Gastroesophageal sphincter (tissue), 4 donors: ENCODE results near the gene CSAD. TPM values are rescaled to one million over a fixed set of nuclear protein-coding genes. Genes with fewer than 3 reads are reported as not detected.
"Not testable (repeated sequence)": the region's sequence is repeated elsewhere in the genome, so short reads cannot be mapped to it uniquely, and the experiment has no call there.

Source experiments
- ATAC-seq: fragments of 150-250 bp; one replicate; pipeline ENCODE4 v1.9.1; 2016; ENCODE audit warnings: mild to moderate bottlenecking, moderate library complexity
- H3K27ac ChIP-seq, 4 donors: fragments of 200-600 bp; sonication (generic) in 3 of 4; 1 replicate in 3 of 4; 2 replicates in 1 of 4; pipeline ENCODE4 v1.5.1; 2016 to 2019
- H3K27me3 ChIP-seq: fragments of 200-600 bp; sonication (generic); one replicate; pipeline ENCODE4 v1.5.1; 2019
- H3K36me3 ChIP-seq, 2 donors: fragments of 200-600 bp; sonication (generic); one replicate each; pipeline ENCODE4 v1.5.1; 2019; ENCODE audit warnings: control low read depth in 1 of 2
- H3K4me1 ChIP-seq, 3 donors: fragments of 200-600 bp; sonication (generic); 1 replicate in 2 of 3; 2 replicates in 1 of 3; pipeline ENCODE4 v1.5.1; 2016 to 2019; ENCODE audit warnings: control low read depth in 2 of 3
- H3K4me3 ChIP-seq, 2 donors: fragments of 200-600 bp; sonication (generic); one replicate each; pipeline ENCODE4 v1.5.1; 2019; ENCODE audit warnings: mild to moderate bottlenecking in 1 of 2, moderate library complexity in 1 of 2
- H3K9me3 ChIP-seq, 3 donors: fragments of 200-600 bp; sonication (generic); one replicate each; pipeline ENCODE4 v1.5.1; 2017 to 2019; ENCODE audit warnings: control low read depth in 2 of 3
- CTCF ChIP-seq, 4 experiments: fragments of 200-600 bp in 2 of 4; fragments of 450-650 bp in 2 of 4; sonication (generic) in 1 of 4; IDR thresholded peaks; one replicate each; pipeline ENCODE4 v1.5.1; 2017 to 2019; ENCODE audit warnings: antibody characterized with exemption in 4 of 4, mild to moderate bottlenecking in 2 of 4, moderate library complexity in 2 of 4
- EP300 ChIP-seq: sonication (generic); formaldehyde crosslinking; IDR thresholded peaks from one replicate; pipeline ENCODE4 v1.6.1; 2017; ENCODE audit warnings: antibody characterized with exemption, mild to moderate bottlenecking
- POLR2A ChIP-seq, 2 donors: fragments of 450-650 bp; IDR thresholded peaks; one replicate each; pipeline ENCODE4 v1.6.1; 2017; ENCODE audit warnings: antibody characterized with exemption in 2 of 2, mild to moderate bottlenecking in 2 of 2, moderate library complexity in 1 of 2
- POLR2AphosphoS5 ChIP-seq: sonication (generic); formaldehyde crosslinking; IDR thresholded peaks from one replicate; pipeline ENCODE4 v1.6.1; 2017; ENCODE audit warnings: antibody characterized with exemption
- WGBS, 2 donors: methylation state at CpG; one replicate each; pipeline ENCODE4 v1.1.5; 2018; ENCODE audit warnings: low coverage in 1 of 2; 5-methylcytosine and 5-hydroxymethylcytosine counted together
- total RNA-seq, 4 donors: library from RNA; depleted of rRNA; stranded (reverse); fragments of >200 nt; gene quantifications; one replicate each; pipeline ENCODE4 v1.1.0, GENCODE V29; 2016

Gene CSAD
- total RNA-seq, 4 donors from 2014 or later, result 11.3 to 47.5 (median 24.1) TPM

GRCh38 chr12:53170876-53171724, 9.6 kb downstream of the CSAD start:
- TF ChIP-seq CTCF (IDR thresholded peaks at IDR 0.05) (no peak), POLR2AphosphoS5 (no peak), POLR2A (IDR thresholded peaks at IDR 0.05) (no peak), EP300 (no peak)
- Histone ChIP-seq H3K27ac (peak overlapping the region in 1 of 4 donors; percentile 59), H3K4me1 (peaks cover 0 to 38% (median 3%) of the 10 kb centered on the region in 3 donors), H3K36me3 (peaks cover 0 to 59% of the 10 kb centered on the region in 2 donors), H3K27me3 (no peaks in the 10 kb centered on the region), H3K9me3 (no peaks in the 10 kb centered on the region), H3K4me3 (no peak overlapping the region)
- WGBS, 2 donors, result 76% methylated on average over 3 of the region's 14 CpGs; no CpG with 5 or more reads in 1 of the 2 donors
- ATAC-seq, result no peak

DNA sequence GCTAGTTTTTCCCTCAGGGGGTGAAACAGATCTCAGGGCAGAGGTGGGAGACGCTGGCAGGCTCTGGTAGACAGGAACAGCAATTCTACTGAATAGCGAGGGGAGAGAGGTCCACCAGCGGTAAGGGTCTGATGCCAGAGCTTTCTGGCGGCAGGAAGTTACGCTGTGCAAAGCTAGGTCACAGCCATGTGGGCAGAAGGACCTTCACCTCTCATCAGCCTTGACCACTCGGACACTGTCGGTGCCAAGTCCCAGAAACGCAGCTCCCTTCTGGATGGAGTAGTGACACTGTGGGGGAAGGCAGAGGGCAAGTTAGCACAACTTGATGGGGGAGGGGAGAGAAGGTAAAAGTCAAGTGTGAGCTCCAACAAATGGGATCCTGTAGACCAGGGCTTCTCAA, 10.5 kb downstream of the CSAD start:
- H3K4me1 ChIP-seq, result peaks cover 0 to 34% (median 3%) of the 10 kb centered on the region in 3 donors
- no peak overlapping the region for H3K27ac ChIP-seq
- no peak for TF ChIP-seq CTCF (IDR thresholded peaks at IDR 0.05)
- TF ChIP-seq POLR2AphosphoS5, result no peak
- no peak for TF ChIP-seq EP300
- TF ChIP-seq POLR2A (IDR thresholded peaks at IDR 0.05), result no peak
- peaks cover 0 to 68% of the 10 kb centered on the region in 2 donors for H3K36me3 ChIP-seq
- H3K9me3 ChIP-seq, result no peaks in the 10 kb centered on the region
- 83 to 97% methylated on average over 1 to 7 of the region's 8 CpGs for WGBS, 2 donors
- H3K4me3 ChIP-seq, result no peak overlapping the region
- no peaks in the 10 kb centered on the region for H3K27me3 ChIP-seq
- ATAC-seq, result no peak

DNA sequence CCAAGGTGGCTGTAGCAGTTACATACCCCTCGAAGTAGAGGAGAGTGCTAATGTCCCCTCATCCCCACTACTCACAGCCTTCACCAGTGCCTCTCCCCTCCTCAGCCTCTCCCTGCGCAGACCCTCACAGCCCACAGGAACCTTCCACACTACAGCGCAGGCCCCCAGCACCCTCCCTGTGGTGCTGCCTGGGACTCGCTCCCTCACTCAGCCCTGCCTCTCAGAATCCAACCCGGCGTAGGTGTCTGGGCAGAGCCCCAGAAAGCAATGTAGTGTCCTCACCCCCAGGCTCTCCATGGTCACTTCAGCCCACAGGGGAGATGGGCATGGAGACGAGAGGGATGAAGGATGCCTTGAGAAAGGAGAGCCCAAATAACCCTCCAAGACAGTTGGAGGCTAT, 11.1 kb downstream of the CSAD start:
- H3K27me3 ChIP-seq, result no peaks in the 10 kb centered on the region
- H3K27ac ChIP-seq, result no peak overlapping the region
- H3K36me3 ChIP-seq, result peaks cover 0 to 73% of the 10 kb centered on the region in 2 donors
- no peak for TF ChIP-seq EP300
- no peak for TF ChIP-seq POLR2AphosphoS5
- TF ChIP-seq POLR2A (IDR thresholded peaks at IDR 0.05), result no peak
- no peak for TF ChIP-seq CTCF (IDR thresholded peaks at IDR 0.05)
- ATAC-seq, result no peak
- H3K9me3 ChIP-seq, result no peaks in the 10 kb centered on the region
- H3K4me1 ChIP-seq, result peaks cover 0 to 28% (median 3%) of the 10 kb centered on the region in 3 donors
- no peak overlapping the region for H3K4me3 ChIP-seq
- WGBS, 2 donors, result 90 to 94% methylated on average over 2 to 4 of the region's 7 CpGs

DNA sequence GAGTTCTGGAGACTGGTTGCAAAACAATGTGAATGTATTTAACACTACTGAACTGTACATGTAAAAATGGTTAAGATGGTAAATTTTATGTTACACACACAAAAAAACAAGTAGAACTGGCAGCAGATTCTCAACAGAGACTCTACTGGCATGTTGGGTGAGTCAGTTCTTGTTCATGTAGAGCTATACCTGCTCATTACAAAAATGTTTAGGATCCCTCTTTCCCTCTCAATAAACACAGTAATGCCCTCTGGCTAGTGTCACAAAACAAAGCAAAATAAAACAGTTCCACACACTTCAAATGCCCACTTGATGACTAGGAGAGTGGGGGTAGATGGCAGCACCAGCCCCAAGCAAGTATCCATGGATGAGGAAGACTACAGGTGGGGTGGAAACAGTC, 13.9 kb downstream of the CSAD start:
- H3K36me3 ChIP-seq, result peaks cover 0 to 60% of the 10 kb centered on the region in 2 donors
- no peak overlapping the region for H3K27ac ChIP-seq
- no peaks in the 10 kb centered on the region for H3K27me3 ChIP-seq
- H3K4me3 ChIP-seq, result no peak overlapping the region
- no peak for ATAC-seq
- TF ChIP-seq POLR2A (IDR thresholded peaks at IDR 0.05), result no peak
- TF ChIP-seq CTCF (IDR thresholded peaks at IDR 0.05), result no peak
- no peak for TF ChIP-seq EP300
- no peak for TF ChIP-seq POLR2AphosphoS5
- H3K9me3 ChIP-seq, result no peaks in the 10 kb centered on the region
- H3K4me1 ChIP-seq, result peaks cover 0 to 9% (median 2%) of the 10 kb centered on the region in 3 donors

DNA sequence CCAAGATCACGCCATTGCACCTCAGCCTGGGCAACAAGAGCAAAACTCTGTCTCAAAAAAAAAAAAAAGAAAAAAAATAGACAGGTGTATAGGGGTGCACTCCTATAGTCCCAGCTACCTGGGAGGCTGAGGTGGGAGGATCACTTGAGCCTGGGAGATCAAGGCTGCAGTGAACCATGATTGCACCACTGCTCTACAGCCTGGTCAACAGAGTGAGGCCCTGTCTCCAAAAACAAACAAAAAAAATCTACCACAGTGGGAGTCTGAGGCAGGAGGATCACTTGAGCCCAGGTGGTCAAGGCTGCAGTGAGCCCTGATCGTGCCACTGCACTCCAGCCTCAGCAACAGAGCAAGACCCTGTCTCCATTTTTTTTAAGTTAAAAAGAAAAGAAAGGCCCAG, 17.7 kb downstream of the CSAD start:
- H3K27ac ChIP-seq, H3K27me3 ChIP-seq, ATAC-seq, H3K4me3 ChIP-seq, H3K9me3 ChIP-seq: not testable (repeated sequence)
- 71 to 100% methylated on average over 1 of the region's 2 CpGs for WGBS, 2 donors
- H3K4me1 ChIP-seq, result peaks cover 0 to 21% (median 5%) of the 10 kb centered on the region in 3 donors
- H3K36me3 ChIP-seq, result peaks cover 0 to 52% of the 10 kb centered on the region in 2 donors
